ENCODE data around the gene GJC1.
"Not testable (repeated sequence)": the region's sequence is repeated elsewhere in the genome, so short reads cannot be mapped to it uniquely, and the experiment has no call there.

GJC1 gene

DNA sequence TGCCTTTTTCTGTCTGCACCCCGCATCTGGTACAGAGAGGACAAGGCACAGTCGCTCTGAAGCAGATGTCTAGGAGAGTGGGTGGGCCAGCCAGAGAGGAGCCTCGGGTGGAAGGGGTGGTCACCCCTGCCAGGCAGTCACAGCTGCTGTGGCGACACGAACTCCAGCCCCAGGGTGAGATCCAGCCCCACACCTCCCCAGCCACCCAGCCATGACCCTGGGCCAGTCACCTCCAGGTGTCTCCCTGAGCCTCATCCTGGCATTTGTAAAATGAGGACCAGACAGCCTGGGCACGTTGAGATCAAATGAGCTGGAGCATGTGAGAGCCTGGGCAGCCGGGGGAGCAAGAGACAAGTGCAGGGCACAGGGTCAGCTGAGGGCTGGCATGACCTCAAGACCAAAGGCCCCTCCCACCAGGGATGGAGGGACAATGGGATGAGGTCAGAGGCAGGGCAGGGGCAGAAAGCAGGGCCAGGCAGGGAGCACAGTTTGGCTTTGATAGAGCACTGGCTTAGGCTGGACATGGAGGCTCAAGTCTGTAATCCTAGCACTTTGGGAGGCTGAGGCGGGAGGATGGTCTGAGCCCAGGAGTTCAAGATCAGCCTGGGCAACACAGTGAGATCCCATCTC lies 63.6 kb downstream of the GJC1 start:
- DNase-seq (ENCODE audit: extremely low spot score, insufficient read length, low read depth): no peak
- FAIRE-seq: no peak

DNA sequence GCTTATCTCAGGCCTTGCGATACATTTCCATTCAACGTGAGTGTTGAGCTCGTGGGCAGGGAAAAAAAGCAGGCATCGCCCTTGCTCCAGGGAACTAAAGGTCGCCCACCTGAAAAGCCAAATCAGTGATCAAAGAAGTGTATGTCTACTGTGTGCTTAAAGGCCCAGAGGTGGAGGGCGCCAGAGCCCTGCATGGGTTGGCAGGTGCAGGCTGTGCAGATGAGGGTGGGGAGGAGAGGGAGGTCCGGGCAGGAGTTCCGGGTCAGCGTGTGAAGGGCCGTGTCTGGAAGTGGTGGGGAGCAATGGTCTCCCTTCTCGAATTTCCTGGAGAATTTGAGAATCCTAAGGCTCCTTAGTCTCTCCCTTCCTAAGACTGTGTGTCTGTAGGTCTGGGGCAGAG lies 64.1 kb downstream of the GJC1 start:
- FAIRE-seq (no peak), DNase-seq (ENCODE audit: extremely low spot score, insufficient read length, low read depth) (no peak)

- FAIRE-seq (no peak), DNase-seq (ENCODE audit: extremely low spot score, insufficient read length, low read depth) (no peak)
Observed at GRCh38 chr17:44763170-44763569, 66.9 kb downstream of the GJC1 start.

DNA sequence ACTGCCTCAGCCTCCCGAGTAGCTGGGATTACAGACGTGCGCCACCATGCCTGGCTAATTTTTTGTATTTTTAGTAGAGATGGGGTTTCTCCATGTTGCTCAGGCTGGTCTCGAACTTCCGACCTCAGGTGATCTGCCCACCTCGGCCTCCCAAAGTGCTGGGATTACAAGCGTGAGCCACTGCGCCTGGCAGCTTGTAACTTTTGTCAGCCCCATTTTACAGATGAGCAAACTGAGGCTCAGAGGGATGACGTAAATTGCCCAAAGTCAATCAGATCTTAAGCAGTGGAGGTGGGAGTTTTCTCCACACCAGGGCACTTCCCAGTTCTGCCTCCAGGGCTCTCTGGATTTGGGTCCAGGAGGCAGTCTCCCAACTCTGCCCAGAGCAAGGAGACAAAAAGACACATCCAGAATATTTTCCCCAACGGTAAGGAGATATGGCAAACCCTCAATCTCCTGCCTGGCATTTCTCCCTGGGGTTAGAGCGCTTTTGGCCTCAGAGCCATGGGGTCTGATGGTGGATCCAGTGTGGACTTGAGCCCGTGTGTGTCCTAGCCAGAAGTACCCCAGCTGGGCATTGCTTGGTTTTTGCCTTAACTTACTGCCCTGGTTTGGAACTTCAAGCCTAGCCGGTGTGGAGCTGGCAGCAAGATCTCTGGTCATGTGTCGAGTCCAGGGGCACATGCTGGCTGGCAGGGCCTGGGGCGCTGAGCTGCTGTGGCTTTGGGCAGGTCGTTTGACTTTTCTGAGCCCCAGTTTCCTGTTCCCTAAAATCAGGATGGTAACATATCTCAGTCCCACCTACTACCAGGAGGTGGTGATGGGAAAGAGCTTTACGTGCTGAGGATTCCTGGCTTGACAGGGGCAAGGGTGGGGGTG lies 67.9 kb downstream of the GJC1 start:
- DNase-seq (ENCODE audit: extremely low spot score, insufficient read length, low read depth) (no peak), FAIRE-seq (no peak)

DNA sequence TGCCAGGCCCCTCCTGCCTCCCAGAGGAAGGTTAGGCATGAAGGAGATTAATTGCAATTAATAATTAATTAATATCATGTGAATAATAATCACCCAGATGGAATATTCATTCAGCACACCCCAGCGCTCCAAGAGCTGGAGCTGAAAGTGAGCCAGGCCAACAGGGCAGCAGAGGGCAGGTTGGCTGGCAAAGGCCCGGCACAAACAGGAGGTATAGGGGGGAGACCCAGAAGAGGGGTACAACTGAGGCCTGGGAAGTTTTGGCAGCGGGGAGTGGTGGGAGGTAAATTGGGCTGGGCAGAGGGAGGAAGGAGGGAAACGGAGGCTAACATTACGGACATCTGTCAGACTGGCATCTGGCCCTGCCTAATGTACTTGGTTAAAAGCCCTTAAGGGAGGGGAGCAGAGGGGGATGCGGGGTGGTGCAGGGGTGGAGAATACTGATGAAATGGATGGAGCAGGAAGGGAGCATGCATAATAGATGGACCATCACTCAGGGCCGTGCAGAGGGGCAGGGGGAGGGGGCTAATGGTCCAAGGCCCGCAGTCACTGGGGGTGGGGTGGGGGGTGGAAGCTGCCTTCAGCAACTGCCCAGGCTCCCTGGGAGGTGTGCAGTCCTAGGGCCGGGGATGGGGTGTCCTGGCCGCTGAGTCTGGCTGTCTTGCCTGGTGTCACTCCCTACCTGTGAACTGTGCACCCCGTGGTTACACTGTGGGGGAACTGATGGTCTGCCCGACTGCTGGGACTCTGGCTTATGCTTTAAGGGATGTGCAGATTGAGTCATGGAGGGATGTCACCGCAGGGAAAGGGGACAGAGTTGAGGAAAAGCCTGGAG lies 69.4 kb downstream of the GJC1 start:
- DNase-seq (ENCODE audit: extremely low spot score, insufficient read length, low read depth) (no peak), FAIRE-seq (no peak)

DNA sequence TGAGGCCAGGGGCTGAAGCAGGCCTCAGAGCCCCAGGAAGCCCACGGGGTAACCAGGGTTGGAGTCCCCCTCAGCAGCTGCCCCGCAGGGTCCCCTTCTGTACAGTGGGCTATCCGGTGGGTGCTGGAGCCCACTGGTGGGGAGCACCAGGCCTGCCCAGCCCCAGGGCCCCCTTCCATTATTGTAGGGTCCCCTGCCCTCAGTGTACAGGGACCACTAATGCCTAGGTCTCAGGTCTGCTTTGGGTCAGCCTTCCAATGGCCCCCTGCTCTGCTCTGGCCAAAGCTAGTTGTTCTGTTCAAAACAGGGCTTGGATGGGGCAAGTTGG lies 70.2 kb downstream of the GJC1 start:
- DNase-seq (ENCODE audit: extremely low spot score, insufficient read length, low read depth): no peak
- FAIRE-seq: no peak

- DNase-seq (ENCODE audit: extremely low spot score, insufficient read length, low read depth): no peak
- FAIRE-seq: no peak
Observed at GRCh38 chr17:44759086-44759915, 70.8 kb downstream of the GJC1 start.

- DNase-seq (ENCODE audit: extremely low spot score, insufficient read length, low read depth): no peak
- FAIRE-seq: no peak
Observed at GRCh38 chr17:44758414-44759085, 71.5 kb downstream of the GJC1 start, which contains the start of gene ADAM11. Gene ADAM11 (plus strand): TSS chr17:44758988. CDS start chr17:44759200, 212 bp downstream.

DNA sequence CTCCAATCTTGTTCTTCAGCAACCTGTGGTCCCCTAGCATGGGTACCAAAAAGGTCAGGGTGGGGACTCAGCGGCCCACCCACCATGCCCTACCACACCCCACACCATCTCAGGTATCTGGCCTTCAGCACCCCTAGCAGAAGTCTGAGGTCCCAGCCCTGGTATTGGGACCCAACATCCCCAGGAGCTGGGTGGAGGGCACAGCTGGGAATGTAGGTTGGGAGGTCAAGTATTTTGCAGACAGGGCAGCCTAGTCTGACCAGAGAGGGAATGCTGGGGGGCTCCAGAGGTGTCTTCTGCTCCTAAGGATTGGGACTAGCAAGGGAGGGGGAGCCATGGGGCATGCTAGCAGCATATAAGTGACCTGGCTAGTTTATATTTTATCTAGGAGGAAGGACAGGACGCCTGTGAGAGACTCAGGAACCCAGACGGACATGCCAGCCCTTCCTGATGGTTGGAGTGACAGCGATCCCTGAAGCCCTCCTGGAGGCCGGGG lies 72.1 kb downstream of the GJC1 start:
- DNase-seq (ENCODE audit: extremely low spot score, insufficient read length, low read depth) (no peak), FAIRE-seq (no peak)

GRCh38 chr17:44757045-44757917 lies 72.8 kb downstream of the GJC1 start:
- FAIRE-seq: no peak
- no peak for DNase-seq (ENCODE audit: extremely low spot score, insufficient read length, low read depth)

- not testable (repeated sequence) for FAIRE-seq; DNase-seq (ENCODE audit: extremely low spot score, insufficient read length, low read depth)
Observed at GRCh38 chr17:44755180-44755579, 74.9 kb downstream of the GJC1 start.

DNA sequence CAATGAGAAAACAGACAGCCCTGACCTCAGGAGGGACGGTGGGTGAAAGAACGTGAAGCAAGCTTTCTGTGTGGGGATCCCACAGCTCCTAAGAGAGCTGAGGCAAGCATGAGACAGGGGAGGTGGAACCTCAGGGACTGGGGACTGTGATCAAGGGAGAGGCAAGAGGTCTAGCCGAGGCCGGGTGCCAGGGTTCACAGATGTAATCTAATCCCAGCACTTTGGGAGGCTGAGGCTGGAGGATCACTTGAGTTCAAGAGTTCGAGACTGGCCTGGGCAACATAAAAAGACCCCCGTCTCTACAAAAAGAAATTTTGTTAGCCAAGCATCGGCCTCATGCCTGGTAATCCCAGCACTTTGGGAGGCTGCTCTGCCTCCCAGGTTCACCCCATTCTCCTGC lies 75.8 kb downstream of the GJC1 start:
- no peak for FAIRE-seq
- no peak for DNase-seq (ENCODE audit: extremely low spot score, insufficient read length, low read depth)

DNA sequence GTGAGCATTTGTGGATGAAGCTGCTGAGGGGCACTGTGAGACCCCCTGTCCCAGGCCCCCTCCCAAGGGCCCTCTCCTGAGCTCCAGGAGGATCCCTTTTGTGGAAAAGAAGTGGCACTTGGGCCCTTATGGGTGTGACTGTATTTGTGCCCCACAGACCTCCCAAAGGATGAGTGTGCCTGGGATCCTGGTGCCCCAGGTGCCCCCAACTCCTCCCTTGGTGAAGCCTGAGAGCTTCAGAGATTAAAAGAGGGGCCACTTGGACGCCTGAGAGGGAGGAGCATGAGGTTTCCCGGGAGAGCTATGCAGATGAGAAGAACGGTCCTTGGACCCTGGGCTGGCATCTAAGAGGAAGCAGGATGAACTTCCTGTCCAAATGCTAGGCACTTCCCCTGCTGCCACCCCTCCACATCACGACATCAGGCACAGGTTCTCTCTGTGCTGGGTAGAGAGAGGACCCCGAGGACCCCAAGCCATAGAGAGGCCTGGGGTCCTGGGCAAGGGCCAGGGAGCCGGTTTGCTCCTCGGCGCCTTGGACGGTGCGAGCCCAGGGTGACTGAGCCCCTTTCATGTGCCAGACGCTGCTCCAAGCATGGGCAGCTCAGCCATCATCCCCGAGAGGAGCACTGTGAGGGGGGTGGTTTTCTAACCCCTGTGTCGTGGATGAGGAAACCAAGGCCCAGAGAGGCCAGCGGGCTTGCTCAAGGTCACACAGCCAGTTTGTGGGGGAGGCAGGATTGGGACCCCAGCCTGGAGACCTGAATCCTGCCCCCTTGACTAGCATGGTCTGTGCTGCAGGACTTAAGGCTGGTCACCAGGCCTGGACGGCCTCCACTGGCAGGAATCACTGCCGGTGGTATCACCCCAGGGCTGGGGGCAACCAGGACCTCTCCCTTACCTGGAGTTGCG lies 76.9 kb downstream of the GJC1 start:
- DNase-seq (ENCODE audit: extremely low spot score, insufficient read length, low read depth) (no peak), FAIRE-seq (no peak)

DNA sequence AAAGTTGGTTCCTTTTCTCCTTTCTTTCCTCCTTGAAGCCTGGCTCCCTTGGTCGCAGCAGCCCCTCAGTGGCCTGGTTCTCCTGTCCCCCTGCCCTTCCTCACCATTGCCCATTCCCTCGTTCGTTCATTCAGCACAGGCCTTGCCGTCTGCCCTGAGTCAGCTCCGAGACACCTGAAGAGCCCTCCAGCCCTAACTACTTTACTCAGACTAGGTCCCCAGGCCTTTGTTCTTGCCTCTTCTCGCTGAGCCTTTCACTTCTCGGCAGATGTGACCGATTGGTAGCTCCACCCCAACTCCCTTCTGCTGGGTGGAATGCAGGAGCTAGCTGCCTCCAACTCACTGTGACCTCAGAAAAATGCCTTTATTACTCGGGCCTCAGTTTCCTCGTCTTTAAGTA lies 78.3 kb downstream of the GJC1 start:
- DNase-seq (ENCODE audit: extremely low spot score, insufficient read length, low read depth): no peak
- no peak for FAIRE-seq

GRCh38 chr17:44751331-44751730 lies 78.8 kb downstream of the GJC1 start:
- no peak for DNase-seq (ENCODE audit: extremely low spot score, insufficient read length, low read depth)
- FAIRE-seq: no peak

DNA sequence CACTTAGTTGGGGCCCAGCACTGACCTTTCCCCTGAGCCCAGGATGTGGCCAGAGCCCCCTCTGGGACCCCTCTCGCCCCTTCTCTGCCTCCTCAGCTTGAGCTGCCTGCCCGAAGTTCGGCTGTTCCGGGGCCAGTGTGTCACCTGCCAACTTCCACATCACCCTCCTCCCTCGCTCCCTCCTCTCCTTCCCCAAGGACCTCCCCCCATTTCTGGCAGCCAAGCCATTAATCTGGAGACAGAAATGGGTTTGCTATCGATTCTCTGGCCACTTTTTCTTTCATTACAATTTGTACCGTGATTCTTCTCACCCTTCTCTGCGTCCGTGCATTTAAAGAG lies 80.1 kb downstream of the GJC1 start:
- DNase-seq (ENCODE audit: extremely low spot score, insufficient read length, low read depth): no peak
- FAIRE-seq: no peak

Measured in GM18507 (cell line).